Fibroblast of the aortic adventitia (primary cell): ENCODE measurements around the gene CARM1. TPM values are rescaled to one million over a fixed set of nuclear protein-coding genes. Genes with fewer than 3 reads are reported as not detected.

Experiments
- DNase-seq: peaks from one replicate; pipeline ENCODE4 v3.0.0-alpha.2; 2010; ENCODE audit warnings: low read depth
- H3K4me3 ChIP-seq: 2 replicates; pipeline ENCODE4 v1.5.1; 2011; ENCODE audit warnings: low read depth, mild to moderate bottlenecking, control low read depth, low read length, moderate library complexity
- CTCF ChIP-seq: IDR thresholded peaks from 2 replicates; pipeline ENCODE4 v1.5.1; 2011; ENCODE audit warnings: mild to moderate bottlenecking, low read length, control low read depth, inconsistent platforms; ENCODE audit not compliant: insufficient read depth
- total RNA-seq: library from RNA; depleted of rRNA; stranded (reverse); fragments of >200 nt; gene quantifications from 2 replicates; pipeline ENCODE4 v1.2.3, GENCODE V29; 2012; ENCODE audit warnings: low replicate concordance

The CARM1 gene
- total RNA-seq, 1 donor: 39.6 TPM

GRCh38 chr19:10918359-10918758, 47.0 kb downstream of the CARM1 start:
- TF ChIP-seq CTCF: no peak
- no peak for DNase-seq

DNA sequence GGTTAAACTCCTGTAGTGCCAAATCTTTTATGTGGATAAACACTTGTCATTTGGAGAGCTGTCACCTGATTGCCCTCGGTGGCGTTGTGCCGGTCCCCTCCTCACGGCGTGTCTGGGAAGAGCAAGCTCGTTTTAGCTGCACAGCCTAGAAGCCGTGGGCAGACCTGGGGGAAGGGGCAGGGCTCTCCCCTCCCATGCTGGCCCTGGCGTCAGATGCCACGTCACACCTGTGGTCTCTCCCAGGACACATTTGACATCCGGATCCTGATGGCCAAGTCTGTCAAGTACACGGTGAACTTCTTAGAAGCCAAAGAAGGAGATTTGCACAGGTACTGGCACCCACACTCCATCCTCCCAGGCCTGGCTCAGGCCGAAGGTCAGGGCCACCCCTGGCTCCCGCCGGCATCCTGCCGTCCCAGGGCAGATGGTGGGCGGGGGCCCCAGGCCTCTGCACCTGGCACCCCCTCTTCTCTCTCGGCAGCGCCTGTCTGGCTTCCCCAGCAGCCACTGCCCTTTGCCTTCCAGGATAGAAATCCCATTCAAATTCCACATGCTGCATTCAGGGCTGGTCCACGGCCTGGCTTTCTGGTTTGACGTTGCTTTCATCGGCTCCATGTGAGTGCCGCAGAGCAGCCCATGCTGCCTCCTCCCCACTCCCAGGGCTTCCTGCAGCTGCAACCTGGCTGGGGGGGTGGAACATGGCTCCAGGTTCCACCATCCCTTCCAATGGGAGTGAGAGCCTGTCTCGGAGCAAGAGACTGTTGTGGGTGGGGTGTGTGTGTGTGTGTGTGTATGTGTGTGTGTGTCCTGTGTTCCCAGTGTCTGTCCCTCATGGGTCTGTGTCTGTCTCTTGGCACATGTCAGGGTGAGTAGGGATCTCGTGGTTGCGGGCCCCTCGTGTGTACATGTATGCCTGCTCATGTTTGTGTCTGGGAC, 48.3 kb downstream of the CARM1 start:
- TF ChIP-seq CTCF: no peak
- no peak overlapping the region for H3K4me3 ChIP-seq
- no peak for DNase-seq

More at GRCh38 chr19:10918359-10918758, 47.0 kb downstream of the CARM1 start:
- no peak overlapping the region for H3K4me3 ChIP-seq

DNA sequence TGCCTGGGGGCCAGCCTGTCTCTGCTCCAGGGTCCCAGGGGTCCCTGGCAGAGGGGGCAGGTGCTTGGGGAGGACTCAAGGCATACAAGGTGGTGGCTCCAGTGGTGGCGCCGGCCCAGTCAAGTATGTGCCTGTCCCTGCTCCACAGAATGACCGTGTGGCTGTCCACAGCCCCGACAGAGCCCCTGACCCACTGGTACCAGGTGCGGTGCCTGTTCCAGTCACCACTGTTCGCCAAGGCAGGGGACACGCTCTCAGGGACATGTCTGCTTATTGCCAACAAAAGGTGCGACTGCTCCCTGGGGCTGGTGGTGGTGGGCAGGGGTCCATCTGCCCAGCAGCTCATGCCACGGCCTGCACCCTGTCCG, 48.9 kb downstream of the CARM1 start:
- DNase-seq: no peak
- TF ChIP-seq CTCF: no peak
- no peak overlapping the region for H3K4me3 ChIP-seq

GRCh38 chr19:10920781-10921180, 49.4 kb downstream of the CARM1 start:
- DNase-seq: no peak
- TF ChIP-seq CTCF: no peak
- no peak overlapping the region for H3K4me3 ChIP-seq

GRCh38 chr19:10921199-10921909, 50.0 kb downstream of the CARM1 start:
- no peak overlapping the region for H3K4me3 ChIP-seq
- DNase-seq: no peak
- TF ChIP-seq CTCF: no peak

GRCh38 chr19:10921910-10922637, 50.7 kb downstream of the CARM1 start:
- no peak for DNase-seq
- no peak for TF ChIP-seq CTCF
- no peak overlapping the region for H3K4me3 ChIP-seq
